Adipocyte (in vitro differentiated cells): ENCODE data around the gene GABRG3.

Experiments
- DNase-seq: peaks from one replicate; pipeline ENCODE4 v3.0.0-alpha.2; 2015; ENCODE audit warnings: low read depth
- H3K27me3 ChIP-seq: replicated peaks from 2 replicates; pipeline ENCODE4 v1.7.0; 2013; ENCODE audit warnings: mild to moderate bottlenecking, low read length, moderate library complexity; ENCODE audit not compliant: control insufficient read depth, insufficient read depth
- H3K36me3 ChIP-seq: 2 replicates; pipeline ENCODE4 v1.7.0; 2013; ENCODE audit warnings: low read length, mild to moderate bottlenecking, moderate library complexity; ENCODE audit not compliant: control insufficient read depth, insufficient read depth, severe bottlenecking
- H3K4me1 ChIP-seq: 2 replicates; pipeline ENCODE4 v1.7.0; 2013; ENCODE audit warnings: mild to moderate bottlenecking, low read length, moderate library complexity; ENCODE audit not compliant: control insufficient read depth, insufficient read depth
- H3K4me3 ChIP-seq: 2 replicates; pipeline ENCODE4 v1.7.0; 2013; ENCODE audit warnings: mild to moderate bottlenecking, low read length, moderate library complexity
- H3K9ac ChIP-seq: 2 replicates; pipeline ENCODE4 v1.7.0; 2013; ENCODE audit warnings: mild to moderate bottlenecking, low read length, moderate library complexity
- H3K9me3 ChIP-seq: 2 replicates; pipeline ENCODE4 v1.7.0; 2013; ENCODE audit warnings: mild to moderate bottlenecking, low read length, moderate library complexity; ENCODE audit not compliant: control insufficient read depth

The GABRG3 gene

GRCh38 chr15:27065151-27065550 lies 94.2 kb downstream of the GABRG3 start:
- Histone ChIP-seq H3K4me3 (no peak overlapping the region), H3K4me1 (no peaks in the 10 kb centered on the region), H3K9ac (no peak overlapping the region), H3K36me3 (no peaks in the 10 kb centered on the region), H3K27me3 (peaks cover 2% of the 10 kb centered on the region), H3K9me3 (peaks cover 11% of the 10 kb centered on the region)
- DNase-seq, result no peak

GRCh38 chr15:27065785-27066184 lies 94.8 kb downstream of the GABRG3 start:
- Histone ChIP-seq H3K36me3 (no peaks in the 10 kb centered on the region), H3K4me3 (no peak overlapping the region), H3K9me3 (peaks cover 11% of the 10 kb centered on the region), H3K4me1 (no peaks in the 10 kb centered on the region), H3K9ac (no peak overlapping the region), H3K27me3 (peaks cover 2% of the 10 kb centered on the region)
- no peak for DNase-seq

DNA sequence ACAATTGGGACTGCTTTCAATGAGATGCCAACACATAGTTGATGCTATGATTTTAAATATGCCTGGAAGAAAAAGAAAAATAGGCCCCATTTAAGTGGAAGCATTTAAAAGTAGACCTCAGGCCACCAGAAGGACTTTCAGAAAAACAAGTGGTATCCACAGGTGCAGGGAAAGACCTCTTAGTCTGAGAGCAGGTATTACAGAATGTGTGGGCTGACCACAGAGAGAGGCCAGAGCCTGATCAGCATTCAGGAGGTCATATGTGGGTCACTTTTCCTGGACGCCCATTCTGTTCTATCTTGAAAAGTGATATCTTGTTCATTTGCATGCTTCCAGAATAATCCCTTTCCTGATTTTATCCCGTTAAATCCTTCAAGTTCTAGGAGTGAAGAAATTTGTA lies 95.5 kb downstream of the GABRG3 start:
- Histone ChIP-seq H3K9ac (no peak overlapping the region), H3K36me3 (no peaks in the 10 kb centered on the region), H3K4me3 (no peak overlapping the region), H3K27me3 (no peaks in the 10 kb centered on the region), H3K4me1 (no peaks in the 10 kb centered on the region), H3K9me3 (peaks cover 11% of the 10 kb centered on the region)
- no peak for DNase-seq

- H3K4me1 ChIP-seq, result no peaks in the 10 kb centered on the region
- no peak overlapping the region for H3K9ac ChIP-seq
- DNase-seq, result no peak
- H3K9me3 ChIP-seq, result peaks cover 11% of the 10 kb centered on the region
- H3K36me3 ChIP-seq, result no peaks in the 10 kb centered on the region
- no peak overlapping the region for H3K4me3 ChIP-seq
- H3K27me3 ChIP-seq, result no peaks in the 10 kb centered on the region
Observed at GRCh38 chr15:27067175-27067574, 96.2 kb downstream of the GABRG3 start.

DNA sequence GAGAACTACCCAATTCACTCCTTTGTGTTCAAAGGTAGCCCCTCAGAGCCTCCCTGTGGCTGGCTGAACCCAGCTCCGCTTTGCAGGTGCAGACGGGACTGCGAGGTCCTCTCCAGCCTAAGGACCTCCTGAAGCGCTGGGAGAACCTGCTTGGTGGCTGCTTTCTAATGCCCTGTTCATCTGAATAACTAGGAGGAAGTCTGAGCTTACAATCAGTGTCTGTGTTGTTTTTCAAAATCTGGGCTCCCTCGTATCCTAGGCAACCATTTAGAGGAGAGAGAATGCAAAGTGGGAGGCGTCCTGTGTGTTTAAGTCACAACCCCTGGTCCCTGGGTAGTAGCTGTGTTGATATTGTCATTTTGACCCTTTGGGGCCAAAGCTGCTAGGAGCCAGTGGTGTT lies 99.9 kb downstream of the GABRG3 start:
- H3K27me3 ChIP-seq, result no peaks in the 10 kb centered on the region
- H3K9me3 ChIP-seq, result peaks cover 11% of the 10 kb centered on the region
- no peak overlapping the region for H3K9ac ChIP-seq
- H3K4me1 ChIP-seq, result no peaks in the 10 kb centered on the region
- DNase-seq, result no peak
- no peak overlapping the region for H3K4me3 ChIP-seq
- no peaks in the 10 kb centered on the region for H3K36me3 ChIP-seq

DNA sequence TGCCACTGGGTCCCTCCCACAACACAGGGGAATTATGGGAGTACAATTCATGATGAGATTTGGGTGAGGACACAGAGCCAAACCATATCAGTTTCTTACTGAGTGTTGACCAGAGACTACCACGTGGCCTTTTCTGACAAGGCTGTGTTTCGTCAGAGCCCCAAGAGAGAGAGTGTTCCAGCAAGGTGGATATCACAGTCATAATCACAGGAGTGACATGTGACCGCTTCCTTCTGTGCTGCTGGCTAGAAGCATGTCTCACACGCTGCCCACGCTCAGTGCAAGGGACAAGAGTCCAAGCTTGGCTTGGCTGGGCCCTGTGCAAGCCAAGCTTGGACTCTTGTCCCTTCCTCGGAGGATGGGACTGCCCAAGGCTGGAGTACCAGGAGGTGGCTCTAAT lies 103.2 kb downstream of the GABRG3 start:
- no peaks in the 10 kb centered on the region for H3K27me3 ChIP-seq
- H3K4me3 ChIP-seq, result no peak overlapping the region
- no peak for DNase-seq
- H3K4me1 ChIP-seq, result no peaks in the 10 kb centered on the region
- no peak overlapping the region for H3K9ac ChIP-seq
- peaks cover 3% of the 10 kb centered on the region for H3K9me3 ChIP-seq
- no peaks in the 10 kb centered on the region for H3K36me3 ChIP-seq

DNA sequence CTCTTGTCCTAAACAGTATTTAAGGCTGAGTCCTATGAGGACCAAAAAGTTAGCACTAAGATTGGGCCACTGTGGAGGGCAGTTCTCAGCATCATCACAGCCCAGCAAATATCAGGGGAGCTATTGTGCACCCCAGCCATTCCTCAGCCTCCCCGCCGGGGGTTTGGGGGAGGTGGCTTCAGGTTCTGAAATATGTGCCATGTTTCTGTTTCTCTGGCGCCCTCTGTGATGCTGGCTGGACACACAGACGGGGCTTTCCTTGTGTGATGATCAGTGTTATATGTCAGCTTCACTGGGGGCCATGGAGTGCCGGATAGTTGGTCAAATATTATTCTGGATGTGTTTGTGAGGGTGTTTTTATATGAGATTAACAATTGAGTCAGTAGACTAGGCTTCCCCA lies 106.8 kb downstream of the GABRG3 start:
- no peak for DNase-seq
- Histone ChIP-seq H3K27me3 (no peaks in the 10 kb centered on the region), H3K4me3 (no peak overlapping the region), H3K9ac (no peak overlapping the region), H3K9me3 (no peaks in the 10 kb centered on the region), H3K4me1 (no peaks in the 10 kb centered on the region), H3K36me3 (no peaks in the 10 kb centered on the region)

DNA sequence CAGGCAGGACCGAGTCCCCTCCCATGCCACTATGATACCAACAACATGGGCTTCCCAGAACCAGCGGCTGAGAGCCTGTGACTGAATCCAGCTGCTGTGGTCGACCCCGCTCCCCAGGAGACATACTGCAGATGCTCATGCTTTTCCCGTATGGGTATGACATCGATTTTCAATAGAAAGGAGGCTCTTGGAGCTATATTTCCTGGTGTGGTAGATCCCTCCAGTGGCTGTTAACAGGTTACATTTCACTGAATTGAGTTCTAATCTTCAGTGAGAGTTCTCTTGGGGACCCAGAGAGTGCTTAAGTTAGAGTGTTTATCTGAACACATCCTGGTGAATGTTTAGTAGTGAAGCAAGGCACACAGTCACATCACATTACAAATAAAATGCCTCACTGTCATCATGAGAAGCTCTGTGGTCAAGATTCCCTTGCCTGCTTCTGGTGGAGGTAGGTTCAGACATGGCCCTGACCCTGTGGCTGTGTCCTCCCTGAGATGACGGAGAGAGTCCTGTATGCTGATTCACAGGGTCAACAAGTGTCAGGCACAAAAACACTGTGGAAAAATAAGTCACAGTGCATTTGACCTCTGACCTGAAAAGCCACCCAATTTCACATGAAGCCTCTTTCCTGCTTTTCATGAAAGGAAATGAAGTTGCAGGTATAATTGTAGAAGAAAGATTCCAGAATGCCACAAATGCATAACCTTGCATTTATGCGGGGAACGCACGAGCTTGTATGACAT lies 110.9 kb downstream of the GABRG3 start:
- Histone ChIP-seq H3K4me1 (no peaks in the 10 kb centered on the region), H3K27me3 (no peaks in the 10 kb centered on the region)

GRCh38 chr15:27082526-27082925 lies 111.5 kb downstream of the GABRG3 start:
- Histone ChIP-seq H3K4me1 (no peaks in the 10 kb centered on the region), H3K27me3 (no peaks in the 10 kb centered on the region), H3K36me3 (no peaks in the 10 kb centered on the region), H3K4me3 (no peak overlapping the region), H3K9ac (no peak overlapping the region), H3K9me3 (no peaks in the 10 kb centered on the region)
- no peak for DNase-seq

More for the DNA sequence above, 110.9 kb downstream of the GABRG3 start:
- DNase-seq, result no peak
- no peaks in the 10 kb centered on the region for H3K9me3 ChIP-seq
- no peak overlapping the region for H3K9ac ChIP-seq
- no peak overlapping the region for H3K4me3 ChIP-seq
- H3K36me3 ChIP-seq, result no peaks in the 10 kb centered on the region

DNA sequence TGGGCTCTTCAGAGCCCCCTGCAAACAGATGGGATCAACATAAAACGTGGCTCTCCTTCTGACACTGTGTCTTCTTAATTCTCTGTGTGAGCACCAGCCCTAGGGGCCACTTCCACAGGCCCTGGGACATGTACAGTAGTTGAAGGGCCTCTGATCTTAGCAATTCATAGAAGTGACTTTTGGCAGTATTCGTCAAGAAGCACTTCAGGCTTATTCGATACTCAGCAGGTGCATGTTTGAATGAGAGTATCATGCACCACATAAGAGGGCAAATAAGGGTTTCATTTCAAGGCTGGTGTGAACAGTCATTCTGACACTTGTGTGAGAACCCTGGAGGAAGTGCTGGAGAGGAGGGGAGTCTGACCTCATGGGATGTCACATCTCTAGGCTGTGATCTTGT lies 113.9 kb downstream of the GABRG3 start:
- Histone ChIP-seq H3K4me1 (no peaks in the 10 kb centered on the region), H3K27me3 (no peaks in the 10 kb centered on the region), H3K4me3 (no peak overlapping the region), H3K36me3 (no peaks in the 10 kb centered on the region), H3K9ac (no peak overlapping the region), H3K9me3 (peaks cover 3% of the 10 kb centered on the region)
- no peak for DNase-seq

- no peak for DNase-seq
- Histone ChIP-seq H3K4me1 (no peaks in the 10 kb centered on the region), H3K9ac (no peak overlapping the region), H3K36me3 (no peaks in the 10 kb centered on the region), H3K4me3 (no peak overlapping the region), H3K27me3 (no peaks in the 10 kb centered on the region), H3K9me3 (peaks cover 6% of the 10 kb centered on the region)
Observed at GRCh38 chr15:27086149-27086548, 115.2 kb downstream of the GABRG3 start.

- Histone ChIP-seq H3K4me3 (no peak overlapping the region), H3K27me3 (no peaks in the 10 kb centered on the region), H3K4me1 (no peaks in the 10 kb centered on the region), H3K9me3 (peaks cover 9% of the 10 kb centered on the region), H3K36me3 (no peaks in the 10 kb centered on the region), H3K9ac (no peak overlapping the region)
- no peak for DNase-seq
Observed at GRCh38 chr15:27086805-27087204, 115.8 kb downstream of the GABRG3 start.
